CD4-positive, CD25-positive, alpha-beta regulatory T cell (primary cell): Measurements from ENCODE around the gene ASCL5. TPM values are rescaled to one million over a fixed set of nuclear protein-coding genes. Genes with fewer than 3 reads are reported as not detected.

Experiments used
- ATAC-seq, 2 donors: fragments of 150-1000 bp; cut with Tn5 transposase; one replicate each; pipeline ENCODE4 v1.10.0; 2021; ENCODE audit warnings: low read depth in 2 of 2, moderate number of reproducible peaks in 2 of 2, moderate library complexity in 1 of 2
- DNase-seq, 3 donors: peaks; one replicate each; pipeline versions ENCODE4 v3.0.0 to v3.0.0-alpha.2; 2012 to 2022; ENCODE audit warnings: mixed read lengths in 1 of 3
- H3K27ac ChIP-seq: one replicate; pipeline ENCODE4 v1.7.0; 2013; ENCODE audit warnings: mild to moderate bottlenecking, low read length; ENCODE audit not compliant: insufficient read depth, poor library complexity, severe bottlenecking
- H3K27me3 ChIP-seq: one replicate; pipeline ENCODE4 v1.7.0; 2013; ENCODE audit warnings: low read length; ENCODE audit not compliant: control insufficient read depth, insufficient read depth
- H3K36me3 ChIP-seq: one replicate; pipeline ENCODE4 v1.7.0; 2013; ENCODE audit warnings: mild to moderate bottlenecking, low read length, moderate library complexity; ENCODE audit not compliant: control insufficient read depth, insufficient read depth
- H3K4me1 ChIP-seq: 2 replicates; pipeline ENCODE4 v1.7.0; 2013; ENCODE audit warnings: mild to moderate bottlenecking, low read length; ENCODE audit not compliant: insufficient read depth, control insufficient read depth, poor library complexity, severe bottlenecking
- H3K4me3 ChIP-seq: one replicate; pipeline ENCODE4 v1.7.0; 2013; ENCODE audit warnings: low read depth, mild to moderate bottlenecking, low read length, moderate library complexity
- H3K9me3 ChIP-seq, 2 experiments: 1 replicate in 1 of 2; 2 replicates in 1 of 2; pipeline ENCODE4 v1.7.0; 2013; ENCODE audit warnings: low read length in 2 of 2, mild to moderate bottlenecking in 1 of 2, moderate library complexity in 1 of 2; ENCODE audit not compliant: control insufficient read depth in 2 of 2
- H3K27ac Mint-ChIP-seq, 3 donors: one replicate each; pipeline ENCODE4 v1.8.0; 2020 to 2022; ENCODE audit warnings: mild to moderate bottlenecking in 3 of 3, mixed read lengths in 3 of 3, moderate library complexity in 2 of 3
- H3K27me3 Mint-ChIP-seq: one replicate; pipeline ENCODE4 v1.8.0; 2022; ENCODE audit warnings: mild to moderate bottlenecking, mixed read lengths
- H3K36me3 Mint-ChIP-seq: one replicate; pipeline ENCODE4 v1.8.0; 2020; ENCODE audit warnings: mixed read lengths
- H3K4me1 Mint-ChIP-seq, 4 donors: one replicate each; pipeline ENCODE4 v1.8.0; 2020 to 2022; ENCODE audit warnings: mixed read lengths in 4 of 4, mild to moderate bottlenecking in 1 of 4
- H3K4me3 Mint-ChIP-seq, 4 donors: one replicate each; pipeline ENCODE4 v1.8.0; 2020 to 2022; ENCODE audit warnings: mild to moderate bottlenecking in 4 of 4, mixed read lengths in 4 of 4, moderate library complexity in 3 of 4
- H3K9me3 Mint-ChIP-seq, 7 donors: one replicate each; pipeline ENCODE4 v1.8.0; 2020 to 2022; ENCODE audit warnings: mixed read lengths in 7 of 7, mild to moderate bottlenecking in 3 of 7, moderate library complexity in 2 of 7
- polyA plus RNA-seq, 4 donors: library from polyadenylated mRNA; unstranded; fragments of 300-500 nt; fragmentation: Illumina TruSeq; gene quantifications; one replicate each; pipeline ENCODE4 v1.2.3, GENCODE V29; 2021
- total RNA-seq: library from RNA; stranded (reverse); gene quantifications from one replicate; pipeline ENCODE4 v1.2.3, GENCODE V29; 2022

Gene ASCL5
- total and polyA plus RNA-seq, 5 donors from 2014 or later: 0.08 to 0.27 TPM; not detected in 3

DNA sequence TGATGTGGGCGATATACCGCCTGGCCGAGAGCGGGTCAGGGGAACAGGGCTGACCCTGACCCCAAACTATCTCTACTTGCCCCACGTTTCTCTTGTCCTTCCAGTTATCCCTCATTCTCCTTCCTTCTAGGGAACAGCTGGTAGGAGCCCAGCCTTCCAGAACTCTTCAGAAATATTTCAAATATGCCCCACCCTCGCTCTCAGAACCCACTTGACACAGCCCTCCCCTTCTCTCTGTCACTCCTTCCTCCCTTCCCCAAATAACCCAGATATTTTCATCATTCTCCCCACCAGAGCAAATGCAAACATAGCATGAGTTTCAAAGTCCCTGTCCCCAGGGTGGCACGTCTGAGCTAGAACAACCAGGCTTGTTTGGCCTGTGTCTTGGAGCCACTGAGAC, 15.8 kb downstream of the ASCL5 start:
- DNase-seq (no peak), ATAC-seq (no peak)
- peaks cover 1% of the 10 kb centered on the region for H3K27me3 ChIP-seq
- no peak overlapping the region for H3K4me3 Mint-ChIP-seq
- no peaks in the 10 kb centered on the region for H3K36me3 Mint-ChIP-seq
- no peaks in the 10 kb centered on the region for H3K9me3 ChIP-seq
- H3K4me1 ChIP-seq: peaks cover 19% of the 10 kb centered on the region
- peaks cover 27% of the 10 kb centered on the region for H3K27me3 Mint-ChIP-seq
- peak overlapping the region in 1 of 3 donors; percentile 5 for H3K27ac Mint-ChIP-seq
- H3K4me3 ChIP-seq: no peak overlapping the region
- H3K9me3 Mint-ChIP-seq: peaks cover 0 to 2% (median 0%) of the 10 kb centered on the region in 7 donors
- H3K27ac ChIP-seq: no peak overlapping the region
- H3K36me3 ChIP-seq: no peaks in the 10 kb centered on the region
- H3K4me1 Mint-ChIP-seq: peaks cover 0 to 19% (median 4%) of the 10 kb centered on the region in 4 donors

DNA sequence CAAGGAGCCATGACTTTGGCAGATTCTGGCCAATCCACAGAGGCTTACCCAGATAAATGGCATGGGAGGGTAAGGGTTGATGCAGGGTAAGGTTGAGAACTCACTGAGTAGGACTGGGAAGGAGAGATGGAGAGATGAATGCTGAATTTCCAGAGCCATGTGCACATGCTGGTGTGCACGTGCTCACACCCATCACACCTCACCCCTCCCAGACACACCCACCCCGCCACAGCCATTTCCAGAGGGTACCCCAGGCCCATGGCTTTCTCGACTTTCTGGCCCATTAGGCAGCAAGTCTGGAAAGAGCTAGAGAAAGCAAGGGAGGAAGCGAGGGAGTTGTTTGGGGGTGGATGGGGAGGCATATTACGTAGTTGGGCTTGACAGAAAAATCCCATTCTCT, 16.4 kb downstream of the ASCL5 start:
- Mint-ChIP-seq H3K27ac (peak overlapping the region in 1 of 3 donors; percentile 38), H3K4me1 (peaks cover 0 to 14% (median 3%) of the 10 kb centered on the region in 4 donors), H3K9me3 (peaks cover 0 to 2% (median 0%) of the 10 kb centered on the region in 7 donors), H3K4me3 (no peak overlapping the region), H3K36me3 (no peaks in the 10 kb centered on the region), H3K27me3 (peaks cover 28% of the 10 kb centered on the region)
- Histone ChIP-seq H3K9me3 (no peaks in the 10 kb centered on the region), H3K4me3 (no peak overlapping the region), H3K36me3 (no peaks in the 10 kb centered on the region), H3K27me3 (no peaks in the 10 kb centered on the region), H3K27ac (no peak overlapping the region), H3K4me1 (peaks cover 16% of the 10 kb centered on the region)
- ATAC-seq: no peak
- no peak for DNase-seq

DNA sequence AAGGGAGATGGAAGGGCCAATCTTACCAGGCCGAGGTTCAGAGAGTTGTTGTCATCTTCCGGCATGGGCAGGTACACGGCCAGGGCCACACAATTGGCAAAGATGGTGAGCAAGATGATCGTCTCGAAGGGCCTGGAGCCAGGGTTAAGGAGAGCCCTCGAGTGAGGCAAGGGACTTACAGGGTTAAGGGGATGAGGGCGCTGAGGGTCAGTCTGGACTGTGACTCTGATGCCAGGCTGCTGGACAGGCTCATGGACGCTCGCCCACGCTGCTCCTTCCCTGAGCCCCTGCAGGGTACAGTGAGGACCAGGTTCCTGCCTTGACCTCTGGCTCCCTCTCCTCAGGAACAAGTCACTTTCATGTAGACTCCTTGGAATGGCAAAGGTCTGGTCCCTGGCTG, 16.8 kb downstream of the ASCL5 start:
- no peaks in the 10 kb centered on the region for H3K9me3 ChIP-seq
- Mint-ChIP-seq H3K36me3 (no peaks in the 10 kb centered on the region), H3K27me3 (peaks cover 32% of the 10 kb centered on the region), H3K4me1 (peaks cover 0 to 13% (median 3%) of the 10 kb centered on the region in 4 donors), H3K27ac (peak overlapping the region in 1 of 3 donors; percentile 90), H3K4me3 (no peak overlapping the region), H3K9me3 (peaks cover 0 to 2% (median 0%) of the 10 kb centered on the region in 7 donors)
- H3K4me1 ChIP-seq: peaks cover 12% of the 10 kb centered on the region
- H3K36me3 ChIP-seq: no peaks in the 10 kb centered on the region
- DNase-seq (no peak), ATAC-seq (no peak)
- H3K27ac ChIP-seq: no peak overlapping the region
- no peaks in the 10 kb centered on the region for H3K27me3 ChIP-seq
- no peak overlapping the region for H3K4me3 ChIP-seq

DNA sequence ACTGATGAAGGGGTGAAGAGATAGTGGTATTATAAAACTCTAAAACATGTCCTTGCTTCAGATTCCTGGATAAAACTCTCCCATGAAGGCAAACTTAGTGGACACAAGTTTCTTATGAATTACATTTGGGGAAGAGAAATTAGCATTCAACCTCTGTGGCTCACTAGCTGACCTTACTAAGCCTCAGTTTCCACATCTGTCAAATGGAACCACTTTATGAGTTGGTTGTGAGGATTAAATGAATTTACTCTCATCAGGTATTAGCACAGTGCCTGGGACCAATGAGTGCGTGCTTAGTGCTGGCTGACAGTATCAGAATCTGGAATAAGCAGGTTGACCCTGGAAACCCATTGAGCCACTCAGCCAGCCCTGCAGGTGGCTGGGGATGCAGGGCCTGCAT, 17.3 kb downstream of the ASCL5 start:
- no peak overlapping the region for H3K27ac Mint-ChIP-seq

DNA sequence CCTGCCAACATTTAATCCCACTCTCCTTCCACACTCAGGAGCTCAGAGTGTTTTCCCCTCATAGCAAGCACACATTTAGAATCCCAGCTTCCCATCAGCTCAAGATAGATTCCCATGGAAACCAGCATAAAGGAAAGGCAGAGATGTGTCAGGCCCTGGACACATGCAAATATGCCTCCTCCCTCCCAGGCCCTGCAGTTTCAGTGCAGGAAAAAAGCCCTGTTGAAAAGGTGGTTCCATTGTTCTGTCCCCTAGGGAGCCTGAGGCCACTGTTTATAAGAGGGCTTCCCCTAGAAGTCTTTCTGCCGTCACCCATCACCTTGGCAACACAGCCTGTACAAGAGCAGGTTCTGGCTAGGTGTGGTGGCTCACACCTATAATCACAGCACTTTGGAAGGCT, 18.4 kb downstream of the ASCL5 start:
- Mint-ChIP-seq H3K27me3 (peaks cover 23% of the 10 kb centered on the region), H3K9me3 (peaks cover 0 to 2% (median 0%) of the 10 kb centered on the region in 7 donors), H3K36me3 (no peaks in the 10 kb centered on the region), H3K4me1 (peaks cover 0 to 6% (median 3%) of the 10 kb centered on the region in 4 donors), H3K27ac (no peak overlapping the region), H3K4me3 (no peak overlapping the region)
- Histone ChIP-seq H3K4me3 (no peak overlapping the region), H3K4me1 (peaks cover under 1% of the 10 kb centered on the region), H3K27ac (no peak overlapping the region), H3K27me3 (no peaks in the 10 kb centered on the region), H3K36me3 (no peaks in the 10 kb centered on the region), H3K9me3 (no peaks in the 10 kb centered on the region)
- DNase-seq: no peak
- ATAC-seq: no peak

More for the DNA sequence above, 17.3 kb downstream of the ASCL5 start:
- H3K36me3 ChIP-seq: no peaks in the 10 kb centered on the region
- Mint-ChIP-seq H3K27me3 (peaks cover 33% of the 10 kb centered on the region), H3K9me3 (peaks cover 0 to 2% (median 0%) of the 10 kb centered on the region in 7 donors), H3K4me3 (no peak overlapping the region), H3K36me3 (no peaks in the 10 kb centered on the region), H3K4me1 (peaks cover 0 to 11% (median 3%) of the 10 kb centered on the region in 4 donors)
- peaks cover 7% of the 10 kb centered on the region for H3K4me1 ChIP-seq
- no peak overlapping the region for H3K4me3 ChIP-seq
- DNase-seq (no peak), ATAC-seq (no peak)
- H3K9me3 ChIP-seq: no peaks in the 10 kb centered on the region
- H3K27ac ChIP-seq: no peak overlapping the region
- H3K27me3 ChIP-seq: no peaks in the 10 kb centered on the region

DNA sequence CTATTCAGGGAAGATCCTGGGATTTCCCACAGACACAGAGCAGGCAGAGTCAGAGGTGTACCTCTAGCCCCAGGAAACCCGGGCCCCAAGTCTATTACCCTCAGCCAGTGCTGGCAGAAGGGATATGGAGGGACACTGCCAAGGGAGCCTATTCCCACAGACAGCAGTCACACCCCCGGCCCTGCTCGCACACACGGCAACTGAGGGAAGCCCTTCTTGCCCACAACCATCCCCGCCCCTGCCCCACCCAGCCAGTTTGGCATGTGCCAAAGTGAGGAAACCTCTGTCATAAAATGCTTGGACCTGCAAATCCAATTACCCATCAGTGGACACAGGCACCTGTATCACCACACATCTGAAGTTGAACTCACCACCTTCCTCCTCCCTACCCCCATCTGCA, 21.3 kb downstream of the ASCL5 start:
- no peaks in the 10 kb centered on the region for H3K36me3 ChIP-seq
- Mint-ChIP-seq H3K4me1 (peaks cover 0 to 4% (median 0%) of the 10 kb centered on the region in 4 donors), H3K27me3 (peaks cover 13% of the 10 kb centered on the region), H3K4me3 (no peak overlapping the region), H3K36me3 (no peaks in the 10 kb centered on the region), H3K27ac (peak overlapping the region in 1 of 3 donors; percentile 71), H3K9me3 (peaks cover 0 to 2% (median 0%) of the 10 kb centered on the region in 7 donors)
- no peak overlapping the region for H3K4me3 ChIP-seq
- H3K9me3 ChIP-seq: no peaks in the 10 kb centered on the region
- DNase-seq (no peak), ATAC-seq (no peak)
- no peaks in the 10 kb centered on the region for H3K4me1 ChIP-seq
- no peaks in the 10 kb centered on the region for H3K27me3 ChIP-seq
- H3K27ac ChIP-seq: no peak overlapping the region

DNA sequence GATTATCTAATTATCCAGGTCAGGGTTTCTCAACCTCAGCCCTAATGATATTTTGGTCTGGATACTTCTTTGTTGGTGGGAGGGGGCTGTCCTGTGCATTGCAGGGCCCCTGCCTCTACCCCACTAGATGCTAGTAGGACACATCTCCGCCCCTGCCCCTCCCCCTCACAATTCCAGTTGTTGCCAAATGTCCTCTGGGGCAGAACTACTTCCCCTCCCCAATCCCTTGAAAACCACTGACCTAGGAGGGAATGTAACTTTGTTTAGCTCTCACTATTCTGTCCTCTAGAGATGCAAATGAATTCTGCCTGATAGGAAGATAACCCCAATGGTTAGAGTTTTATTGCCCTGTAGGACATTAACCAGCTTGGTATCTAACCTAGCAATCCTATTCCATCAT, 22.8 kb downstream of the ASCL5 start:
- no peak overlapping the region for H3K27ac ChIP-seq
- no peaks in the 10 kb centered on the region for H3K9me3 ChIP-seq
- Mint-ChIP-seq H3K36me3 (no peaks in the 10 kb centered on the region), H3K27me3 (peaks cover 12% of the 10 kb centered on the region), H3K9me3 (no peaks in the 10 kb centered on the region), H3K4me1 (peaks cover 0 to 4% (median 0%) of the 10 kb centered on the region in 4 donors), H3K4me3 (no peak overlapping the region), H3K27ac (no peak overlapping the region)
- DNase-seq (no peak), ATAC-seq (no peak)
- no peaks in the 10 kb centered on the region for H3K4me1 ChIP-seq
- no peaks in the 10 kb centered on the region for H3K36me3 ChIP-seq
- H3K4me3 ChIP-seq: no peak overlapping the region
- no peaks in the 10 kb centered on the region for H3K27me3 ChIP-seq

DNA sequence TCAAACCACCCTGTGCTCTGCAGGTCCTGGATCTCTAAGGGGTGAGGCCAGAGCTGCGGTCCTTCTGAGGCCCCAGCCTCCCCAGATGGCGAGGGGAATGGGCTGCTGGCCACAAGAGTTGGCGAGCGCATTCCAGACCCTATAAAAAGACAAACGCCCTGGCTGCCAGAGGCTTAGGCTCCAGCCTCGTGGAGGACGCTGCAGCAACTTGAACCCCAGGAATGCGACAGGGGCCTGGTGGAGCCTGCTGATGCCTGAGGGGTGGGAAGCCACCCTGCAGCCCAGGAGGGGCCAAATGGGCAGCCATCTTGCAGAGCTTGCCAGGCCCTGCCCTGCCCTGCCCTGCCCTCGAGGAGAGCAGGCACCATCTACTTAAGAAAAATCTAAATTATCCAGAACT, 23.3 kb downstream of the ASCL5 start:
- H3K4me1 ChIP-seq: no peaks in the 10 kb centered on the region
- Mint-ChIP-seq H3K4me3 (no peak overlapping the region), H3K27me3 (peaks cover 10% of the 10 kb centered on the region), H3K36me3 (no peaks in the 10 kb centered on the region), H3K27ac (no peak overlapping the region), H3K4me1 (peaks cover 0 to 4% (median 0%) of the 10 kb centered on the region in 4 donors), H3K9me3 (no peaks in the 10 kb centered on the region)
- H3K36me3 ChIP-seq: no peaks in the 10 kb centered on the region
- no peak overlapping the region for H3K4me3 ChIP-seq
- no peaks in the 10 kb centered on the region for H3K9me3 ChIP-seq
- ATAC-seq (no peak), DNase-seq (no peak)
- H3K27me3 ChIP-seq: no peaks in the 10 kb centered on the region
- no peak overlapping the region for H3K27ac ChIP-seq
